HG03060 (cell line): ENCODE results near the gene FOXE1.

Experiments used
- ATAC-seq: cut with Tn5 transposase; IDR thresholded peaks from one replicate; pipeline ENCODE4 v1.9.1; 2021; ENCODE audit warnings: low read depth, moderate number of reproducible peaks; ENCODE audit not compliant: unreplicated experiment

FOXE1 gene

DNA sequence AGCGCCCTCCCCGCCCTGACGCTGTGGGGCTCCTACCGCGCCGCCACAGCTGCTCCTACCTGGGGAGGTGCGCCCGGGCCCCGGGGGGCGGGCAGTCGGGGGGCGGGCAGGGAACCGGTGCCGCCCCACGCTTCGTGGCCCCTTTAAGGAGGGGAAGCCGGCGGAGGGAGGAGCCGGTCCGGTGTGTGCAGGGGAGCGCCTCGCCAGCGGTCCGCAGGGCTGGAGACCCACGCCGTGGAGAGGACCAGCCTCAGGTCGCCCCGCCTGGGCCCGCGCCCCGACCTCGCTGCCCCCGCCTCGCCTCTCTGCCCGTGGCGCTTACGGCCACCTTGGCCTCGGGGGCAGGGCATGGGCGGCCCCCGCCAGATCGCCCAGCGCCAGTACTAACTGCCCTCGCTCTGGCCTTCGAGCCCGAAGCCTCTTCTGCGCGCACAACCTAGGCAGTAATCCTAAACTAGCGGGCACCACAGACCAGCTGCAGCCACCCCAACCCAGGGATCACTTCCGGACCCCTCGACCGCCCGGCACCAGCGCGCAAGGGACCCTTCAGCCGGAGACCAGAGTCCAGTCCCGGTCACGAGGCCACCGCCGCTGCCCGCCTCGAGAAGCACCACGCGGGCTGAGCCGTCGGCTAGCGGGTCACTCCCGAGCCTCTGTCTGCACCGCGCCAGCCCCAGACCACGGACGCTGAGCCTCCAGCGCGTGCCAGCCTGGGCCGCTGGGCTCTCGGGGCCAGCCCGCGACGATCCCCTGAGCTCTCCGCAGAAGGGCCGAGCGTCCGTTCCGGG, at the start of gene FOXE1:
TSS of gene FOXE1 (plus strand) at position 171 of the 788 bp plus-strand sequence. CDS start 689 bp downstream, outside the sequence.
- no peak for ATAC-seq

DNA sequence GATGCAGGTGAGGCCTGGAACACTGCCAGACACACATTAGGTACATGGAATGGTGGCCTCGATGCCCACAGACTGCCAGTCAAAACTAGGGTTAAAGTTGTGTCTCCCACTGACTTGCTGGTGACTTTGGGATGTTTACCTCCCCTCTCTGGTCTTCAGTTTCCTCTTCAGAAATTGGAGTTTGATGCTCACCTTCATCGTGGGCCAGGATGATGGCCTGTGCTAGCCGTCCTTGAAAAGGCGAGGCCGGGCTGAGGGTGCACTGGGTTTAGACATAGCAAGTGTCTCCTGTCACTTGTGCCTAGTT, 49.0 kb upstream of the FOXE1 start:
- no peak for ATAC-seq

DNA sequence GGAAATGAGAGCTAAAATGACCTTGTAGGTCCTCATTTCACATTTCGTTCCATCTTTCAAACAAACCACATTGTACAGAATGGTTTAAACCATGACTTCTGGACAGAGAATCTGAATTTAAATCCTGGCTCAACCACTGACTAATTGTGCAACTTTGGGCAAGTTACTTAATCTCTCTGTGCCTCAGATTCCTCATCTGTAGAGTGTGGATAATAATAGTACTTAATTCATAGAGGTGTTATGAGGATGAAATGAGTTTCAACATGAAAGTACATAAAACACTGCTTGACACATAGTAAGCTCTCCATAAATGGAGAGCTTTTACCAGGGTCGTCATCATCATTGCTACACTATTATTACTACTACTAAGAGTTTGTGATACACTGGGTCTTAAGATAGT, 46.3 kb upstream of the FOXE1 start:
- no peak for ATAC-seq

DNA sequence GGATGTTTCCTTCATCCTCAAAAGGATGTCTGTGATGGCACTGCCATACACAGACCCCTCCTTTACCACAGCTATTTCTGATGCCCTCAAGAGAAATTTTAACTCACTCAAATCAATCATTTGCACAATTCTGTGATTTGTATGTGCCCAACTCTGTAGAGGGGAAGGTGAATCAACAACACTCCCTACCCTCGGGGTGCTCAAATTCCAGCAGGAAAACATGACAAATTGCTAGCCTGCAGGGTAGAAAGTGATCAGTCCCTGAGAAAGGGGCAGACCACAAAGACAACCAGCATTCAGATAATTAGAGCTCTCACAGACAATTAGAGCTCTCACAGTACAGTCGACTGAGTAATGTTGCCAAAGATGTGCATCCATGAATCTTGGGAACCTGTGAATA, 45.3 kb upstream of the FOXE1 start:
- no peak for ATAC-seq

DNA sequence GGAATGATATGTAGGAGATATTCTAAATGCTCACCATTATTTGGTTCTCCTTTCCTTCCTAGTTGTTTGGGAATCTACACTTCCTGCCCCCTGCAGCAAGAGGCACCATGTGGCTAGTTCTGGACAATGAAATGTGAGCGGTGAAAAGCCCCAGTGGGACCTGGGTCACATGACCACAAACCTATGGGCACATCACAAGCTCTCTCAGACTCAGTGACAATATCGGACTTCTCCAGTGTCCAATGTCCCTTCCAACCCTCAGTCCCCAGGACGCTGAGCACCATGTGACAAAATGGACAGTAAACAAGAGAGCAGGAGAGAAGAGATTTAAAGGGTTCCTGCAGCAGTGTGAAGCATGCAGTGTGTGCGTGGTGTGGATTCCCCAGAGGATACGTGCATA, 44.6 kb upstream of the FOXE1 start:
- ATAC-seq, result no peak

DNA sequence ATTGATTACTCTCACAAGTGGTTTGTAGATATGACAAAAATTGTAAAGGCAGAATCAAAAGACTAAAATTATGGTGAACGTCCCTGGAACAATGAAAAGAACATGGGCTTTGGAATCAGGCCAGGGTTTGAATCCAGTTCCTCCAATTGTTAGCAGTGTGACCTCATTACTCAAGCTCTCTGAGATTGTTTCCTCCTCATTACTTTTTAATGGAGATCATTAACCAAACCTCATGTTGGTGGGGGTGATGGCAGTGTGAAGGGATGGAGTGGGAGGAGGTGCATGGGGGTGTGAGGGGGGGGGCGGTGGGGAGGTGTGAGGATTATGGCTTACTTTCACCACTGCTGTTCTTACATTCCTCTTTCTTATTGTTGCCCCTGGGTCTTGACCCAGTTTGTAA, 44.1 kb upstream of the FOXE1 start:
- no peak for ATAC-seq

DNA sequence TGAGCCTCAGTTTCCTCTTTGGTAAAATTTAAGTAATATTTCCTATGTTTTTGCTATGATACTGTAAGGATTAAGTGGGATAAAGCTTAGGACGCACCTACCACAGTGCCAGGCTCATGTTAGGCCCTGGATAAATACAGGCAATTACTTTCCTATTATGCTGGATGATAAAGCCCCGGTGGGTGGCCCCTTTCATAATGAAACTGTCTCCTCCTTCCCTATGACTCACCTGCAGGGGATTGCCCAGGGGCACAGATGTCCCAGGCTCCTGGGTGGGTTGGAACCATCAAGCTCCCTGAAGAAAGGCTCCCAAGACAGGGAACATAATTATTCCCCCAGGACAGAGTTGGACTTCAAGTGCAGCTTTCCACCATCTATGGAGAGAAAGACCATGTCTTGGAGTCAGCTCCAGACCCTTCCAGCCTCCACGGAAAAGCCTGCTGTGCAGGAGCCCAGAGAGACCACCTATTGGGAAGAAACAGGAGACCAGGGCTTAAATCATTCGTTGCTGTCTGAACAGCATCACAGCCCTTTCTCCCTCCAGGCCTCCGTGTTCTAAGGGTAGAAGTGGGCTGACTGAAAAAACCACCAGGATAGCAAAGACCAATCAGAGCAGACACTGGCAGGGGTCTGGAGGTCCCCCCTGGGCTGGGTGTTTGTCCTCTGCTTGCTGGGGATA, 43.2 kb upstream of the FOXE1 start:
- ATAC-seq, result no peak

DNA sequence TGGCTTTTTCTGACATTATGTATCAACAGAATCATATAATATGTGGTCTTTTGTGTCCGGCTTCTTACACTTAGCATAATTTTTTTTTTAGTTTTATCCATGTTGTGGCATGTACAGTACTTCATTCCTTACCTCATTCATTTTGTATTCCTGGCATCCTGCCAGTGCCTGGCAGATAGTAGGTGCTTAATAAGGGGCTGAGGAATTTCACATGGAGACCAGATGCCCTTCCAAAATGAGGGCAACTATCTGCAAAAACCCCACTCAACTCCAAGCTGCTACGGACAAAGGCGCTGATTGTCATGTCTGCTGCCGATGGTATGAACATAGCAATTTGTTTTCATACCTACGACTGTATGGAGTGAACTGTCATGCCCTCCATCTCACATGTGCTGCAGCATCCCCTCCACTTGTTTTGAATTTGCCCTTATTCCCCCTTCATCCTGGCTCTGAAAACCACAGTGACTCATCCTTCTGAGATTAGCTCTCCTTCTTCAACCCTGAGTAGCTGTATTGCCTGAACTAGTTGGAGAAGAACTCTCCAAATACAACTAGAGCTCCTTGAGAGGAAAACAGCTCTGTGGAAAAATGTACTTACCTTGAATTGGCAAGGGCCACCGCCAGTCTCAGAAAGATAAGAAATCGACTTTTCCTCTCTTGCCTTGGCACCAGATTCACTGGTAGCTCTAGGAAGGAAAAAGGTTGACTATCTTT, 41.3 kb upstream of the FOXE1 start:
- no peak for ATAC-seq

DNA sequence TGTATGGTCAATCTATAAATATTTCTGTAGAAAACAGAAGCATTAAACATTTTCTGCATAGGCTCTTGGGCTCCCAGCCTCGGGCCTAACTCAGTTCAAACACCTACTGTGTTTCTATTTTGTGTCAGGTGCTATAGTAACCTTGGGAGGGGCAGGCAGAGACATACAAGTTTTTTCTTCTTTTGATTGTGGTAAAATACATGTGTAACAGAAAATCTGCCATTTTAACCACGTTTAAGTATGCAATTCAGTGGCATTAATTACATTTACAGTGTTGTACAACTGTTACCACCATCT, 40.8 kb upstream of the FOXE1 start:
- no peak for ATAC-seq

DNA sequence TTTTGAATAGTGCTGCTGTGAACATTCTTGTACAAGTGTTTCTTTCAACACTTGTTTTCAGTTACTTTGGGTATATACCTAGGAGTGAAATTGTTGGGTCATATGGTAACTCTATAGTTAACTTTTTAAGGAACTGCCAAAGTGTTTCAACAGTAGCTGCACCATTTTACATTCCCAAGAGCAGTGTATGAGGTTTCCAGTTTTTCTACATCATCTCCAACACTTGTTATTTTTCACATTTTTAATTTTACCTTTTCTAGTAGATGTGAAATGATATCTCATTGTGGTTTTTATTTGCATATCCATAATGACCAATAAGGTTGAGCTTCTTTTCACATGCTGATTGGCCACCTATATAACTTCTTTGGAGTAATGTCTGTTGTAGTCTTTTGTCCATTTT, 40.0 kb upstream of the FOXE1 start:
- no peak for ATAC-seq

DNA sequence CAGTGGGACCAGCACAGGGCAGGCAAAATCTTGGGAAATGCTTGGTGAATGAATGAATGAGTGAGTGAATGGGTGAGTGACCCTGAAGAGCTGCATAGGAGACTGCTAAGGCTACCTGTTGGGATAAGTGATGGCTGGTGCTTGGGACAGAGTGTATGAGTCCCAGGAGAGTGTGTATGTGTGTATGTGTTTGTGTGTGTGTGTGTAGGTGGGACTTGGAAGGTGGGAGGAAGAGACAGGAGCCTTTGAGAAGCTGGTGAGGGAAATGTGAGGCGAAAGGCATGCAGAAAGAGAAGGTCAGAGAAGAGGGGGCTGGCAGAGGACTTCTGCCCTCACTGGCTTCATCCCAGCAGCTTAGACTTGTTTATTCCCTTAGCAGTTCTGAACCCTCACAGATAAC, 33.3 kb upstream of the FOXE1 start:
- no peak for ATAC-seq

DNA sequence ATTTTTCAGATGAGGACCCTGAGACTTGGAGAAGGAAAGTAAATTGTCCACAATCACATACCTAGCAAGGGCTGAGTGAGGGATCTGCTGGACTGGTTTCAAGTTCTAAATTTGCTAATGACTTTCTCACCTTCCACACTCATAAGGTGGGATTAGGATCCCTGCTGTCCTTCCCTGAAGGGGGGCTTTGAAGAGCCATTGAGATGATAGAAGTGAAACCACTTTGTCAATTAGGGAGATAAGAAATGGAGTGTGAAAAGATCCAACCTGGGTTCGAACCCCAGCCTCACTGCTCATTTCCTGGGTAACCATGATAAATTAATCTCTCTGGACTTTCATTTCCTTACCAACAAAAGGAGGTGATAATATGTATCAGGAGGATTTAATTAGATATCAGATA, 32.7 kb upstream of the FOXE1 start:
- no peak for ATAC-seq

DNA sequence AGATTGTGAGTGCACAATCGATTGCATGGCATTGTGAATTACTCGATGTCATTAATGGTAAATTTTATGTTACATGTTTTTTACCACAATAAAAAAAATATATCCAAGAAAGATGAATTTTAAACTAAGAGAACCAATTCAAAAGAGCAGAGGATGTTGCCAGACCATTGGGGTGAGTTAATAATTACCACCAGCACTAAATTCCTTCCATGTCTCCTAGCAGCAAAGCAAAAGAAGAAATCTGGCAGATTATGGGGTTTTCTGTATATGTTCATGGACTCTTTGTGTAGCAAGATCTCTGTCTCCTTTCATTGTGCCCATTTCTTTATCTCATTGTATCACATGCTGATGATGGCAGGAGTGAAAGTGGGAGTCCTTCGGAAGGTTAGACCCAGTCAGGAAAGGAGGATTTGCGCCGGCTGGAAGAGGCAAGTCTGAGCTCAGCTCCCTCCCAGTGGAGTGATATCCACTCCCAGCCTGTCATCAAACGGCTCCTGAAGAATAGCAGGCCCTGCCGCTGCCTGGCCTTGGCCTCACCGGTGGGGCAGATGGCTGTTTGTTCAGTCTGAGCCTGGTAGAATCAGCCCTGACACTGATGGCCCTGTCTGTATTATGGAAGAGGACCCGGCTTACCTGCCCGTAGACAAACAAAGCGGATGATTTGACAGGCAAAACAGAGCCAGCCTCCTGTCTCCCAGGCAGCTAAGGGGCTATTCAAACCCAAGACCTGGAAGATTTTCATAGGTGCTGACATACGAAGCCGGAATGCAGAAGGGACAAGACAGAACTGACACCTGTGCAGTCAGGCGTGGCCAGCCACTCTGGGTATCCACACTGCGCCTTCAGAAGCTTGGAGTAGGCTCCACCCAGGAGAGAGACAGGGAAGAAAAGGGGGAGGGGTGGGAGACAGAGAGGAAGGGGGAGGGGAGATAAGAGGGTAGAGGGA, 21.9 kb upstream of the FOXE1 start:
- ATAC-seq, result no peak

DNA sequence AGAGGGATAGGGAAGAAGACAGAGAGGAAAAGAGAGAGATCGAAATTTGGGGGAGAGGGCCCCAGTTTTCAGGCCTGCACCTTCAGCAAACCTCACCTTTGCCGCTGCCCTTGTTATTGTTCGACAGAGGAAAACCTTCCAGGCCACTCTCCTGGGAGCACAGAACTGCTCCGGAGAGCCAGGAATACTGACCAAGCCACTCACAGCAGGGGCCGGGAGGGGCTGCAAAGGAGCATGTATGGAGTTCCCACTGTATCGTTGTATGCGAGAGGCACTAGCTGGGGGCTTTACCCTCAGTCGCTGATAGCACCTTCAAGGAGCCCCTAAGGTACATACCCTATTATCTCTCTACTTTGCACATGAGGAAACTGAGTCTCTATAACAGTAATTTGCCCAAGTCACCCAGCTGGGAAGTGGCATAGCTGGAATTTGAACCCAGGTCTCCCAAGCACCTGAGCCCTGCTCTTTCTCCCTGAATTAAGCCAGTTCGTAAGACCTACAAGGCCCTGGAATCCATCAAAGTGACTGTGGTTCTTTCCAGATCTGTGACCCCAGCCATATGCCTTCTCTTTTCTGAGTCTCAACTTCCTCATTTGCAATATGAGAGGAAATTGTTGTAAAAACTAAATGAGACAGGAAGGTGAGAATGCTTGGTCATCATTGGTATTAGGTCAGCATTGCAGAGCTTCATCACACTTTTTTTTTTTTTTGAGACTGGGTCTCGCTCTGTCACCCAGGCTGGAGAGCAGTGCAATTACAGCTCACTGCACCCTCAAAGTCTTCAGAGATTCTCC, 21.0 kb upstream of the FOXE1 start:
- no peak for ATAC-seq

DNA sequence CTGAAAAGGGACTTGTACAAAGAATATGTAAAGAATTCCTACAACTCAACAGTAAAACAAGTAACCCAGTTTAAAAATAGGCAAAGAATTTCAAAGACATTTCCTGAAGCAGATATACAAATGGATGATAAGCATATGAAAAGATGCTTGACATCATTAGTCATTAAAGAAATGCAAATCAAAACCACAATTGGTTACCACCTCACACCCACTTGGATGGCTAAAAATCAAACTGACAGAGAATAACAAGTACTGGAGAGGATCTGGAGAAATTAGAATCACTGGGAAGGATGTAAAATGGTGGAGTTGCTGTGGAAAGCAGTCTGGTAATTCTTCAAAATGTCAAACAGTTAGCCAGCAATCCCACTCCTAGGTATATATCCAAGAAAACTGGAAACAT, 12.5 kb upstream of the FOXE1 start:
- no peak for ATAC-seq

DNA sequence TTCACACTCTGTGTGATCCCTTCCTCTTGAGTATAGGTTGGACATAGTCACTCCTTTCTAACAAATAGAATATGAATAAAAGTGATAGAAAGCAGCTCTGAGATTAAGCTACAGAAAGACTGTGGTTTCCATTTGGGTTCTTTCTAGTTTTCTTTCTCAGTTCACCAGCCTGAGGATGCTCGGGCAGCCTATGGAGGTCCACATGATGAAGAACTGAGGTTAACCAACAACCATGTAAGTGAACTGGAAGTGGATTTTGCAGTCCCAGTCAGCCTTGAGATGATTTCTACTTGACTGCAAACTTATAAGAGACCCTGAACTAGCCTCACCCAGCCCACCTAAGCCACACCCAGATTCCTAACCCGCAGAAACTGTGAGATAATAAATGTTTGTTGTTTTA, 10.1 kb upstream of the FOXE1 start:
- ATAC-seq, result no peak

DNA sequence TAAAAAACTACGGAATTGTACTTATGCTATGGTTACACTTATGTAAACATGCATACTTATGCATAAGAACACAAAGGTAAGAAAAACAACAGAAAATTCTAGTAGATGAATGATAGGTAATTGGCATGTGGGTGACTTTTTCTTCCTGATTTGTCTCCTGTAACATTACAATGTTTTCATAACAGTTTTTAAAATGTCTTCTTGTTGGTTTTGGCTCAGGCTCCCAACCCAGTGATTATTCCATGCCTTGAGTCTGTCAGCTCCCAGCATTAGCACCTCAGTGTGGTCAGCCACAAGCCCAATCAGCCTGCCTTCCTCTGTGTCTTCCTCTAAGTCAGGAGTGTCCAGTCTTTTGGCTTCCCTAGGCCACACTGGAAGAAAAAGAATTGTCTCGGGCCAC, 7.9 kb upstream of the FOXE1 start:
- ATAC-seq, result no peak

DNA sequence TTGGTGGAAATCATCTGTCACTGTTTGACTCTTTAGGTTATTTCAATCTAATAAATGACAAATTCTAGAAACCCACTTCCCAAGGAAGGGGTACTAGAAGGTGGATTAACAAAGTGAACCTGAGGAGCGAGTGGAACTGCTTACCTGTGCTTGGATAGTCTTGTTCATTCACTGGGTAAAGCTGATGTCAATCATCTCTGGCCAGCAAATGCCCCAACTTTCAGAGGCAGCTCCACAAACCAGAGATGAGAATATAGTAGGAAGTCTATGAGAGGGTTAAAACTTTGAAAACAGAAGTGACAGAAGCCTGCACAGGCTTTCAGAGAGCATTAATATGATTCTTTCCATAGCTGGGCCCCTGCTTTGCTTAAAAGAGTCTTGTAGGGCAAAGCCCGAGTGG, 7.3 kb upstream of the FOXE1 start:
- no peak for ATAC-seq

DNA sequence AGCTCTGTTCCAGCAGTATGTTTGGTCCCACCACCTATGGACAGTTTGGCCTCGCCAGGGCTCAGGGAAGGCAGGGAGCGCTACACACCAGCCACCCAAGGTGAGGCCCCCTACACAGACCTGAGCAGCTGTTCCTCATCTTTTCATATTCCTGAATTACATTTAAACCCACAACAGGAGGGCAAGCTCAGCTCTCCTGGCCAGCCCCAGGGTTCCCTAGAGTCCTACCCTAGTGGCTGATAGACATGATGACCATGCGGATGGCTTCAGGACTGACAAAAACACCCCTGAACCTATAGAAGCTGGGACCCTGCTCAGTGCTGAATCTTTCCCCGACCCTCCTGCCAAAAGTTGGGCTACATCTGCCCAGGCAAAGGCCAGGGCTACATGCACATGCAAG, 6.7 kb upstream of the FOXE1 start:
- no peak for ATAC-seq
